Activated gamma-delta T cell (primary cell): Measurements from ENCODE around the gene CRHR2.
"Not testable (repeated sequence)": the region's sequence is repeated elsewhere in the genome, so short reads cannot be mapped to it uniquely, and the experiment has no call there.

ENCODE experiments used
- DNase-seq: peaks from one replicate; lab custom pipeline; 2025; lab: John Stamatoyannopoulos, UW
- total RNA-seq, 2 donors: gene quantifications; one replicate each; lab custom pipeline; 2026; lab: John Stamatoyannopoulos, UW

The CRHR2 gene
- total RNA-seq = 0 to 0.04 reads per million in 2 donors

GRCh38 chr7:30682212-30683083 lies at the start of gene CRHR2:
Gene CRHR2, minus strand, starts transcription at chr7:30682456. Its CDS starts 176 bp downstream, at chr7:30682280.
- peak; percentile 15 for DNase-seq

GRCh38 chr7:30731581-30731980 lies 49.3 kb upstream of the CRHR2 start:
- DNase-seq = no peak

GRCh38 chr7:30730996-30731395 lies 48.7 kb upstream of the CRHR2 start:
- no peak for DNase-seq

GRCh38 chr7:30730097-30730496 lies 47.8 kb upstream of the CRHR2 start:
- no peak for DNase-seq

- no peak for DNase-seq
These were observed 47.4 kb upstream of the CRHR2 start for GRCh38 chr7:30729642-30730041.

GRCh38 chr7:30728591-30729100 lies 46.4 kb upstream of the CRHR2 start:
- DNase-seq = no peak

GRCh38 chr7:30727061-30727945 lies 45.0 kb upstream of the CRHR2 start:
- no peak for DNase-seq

GRCh38 chr7:30726296-30727006 lies 44.2 kb upstream of the CRHR2 start:
- DNase-seq = no peak

- no peak for DNase-seq
These were observed 41.5 kb upstream of the CRHR2 start for GRCh38 chr7:30723776-30724175.

GRCh38 chr7:30722671-30723070 lies 40.4 kb upstream of the CRHR2 start:
- DNase-seq = no peak

GRCh38 chr7:30722187-30722586 lies 39.9 kb upstream of the CRHR2 start:
- no peak for DNase-seq

GRCh38 chr7:30721211-30721610 lies 39.0 kb upstream of the CRHR2 start:
- no peak for DNase-seq

- not testable (repeated sequence) for DNase-seq
These were observed 37.2 kb upstream of the CRHR2 start for GRCh38 chr7:30719434-30719833.

GRCh38 chr7:30717181-30717580 lies 34.9 kb upstream of the CRHR2 start:
- DNase-seq = no peak

GRCh38 chr7:30714129-30714528 lies 31.9 kb upstream of the CRHR2 start:
- DNase-seq = no peak

GRCh38 chr7:30713392-30713791 lies 31.1 kb upstream of the CRHR2 start:
- DNase-seq = no peak

- no peak for DNase-seq
These were observed 28.4 kb upstream of the CRHR2 start for GRCh38 chr7:30710669-30711068.

- DNase-seq = no peak
These were observed 27.3 kb upstream of the CRHR2 start for GRCh38 chr7:30709549-30709948.

GRCh38 chr7:30708983-30709382 lies 26.7 kb upstream of the CRHR2 start:
- DNase-seq = no peak

- no peak for DNase-seq
These were observed 26.2 kb upstream of the CRHR2 start for GRCh38 chr7:30708412-30708811.

GRCh38 chr7:30707391-30708357 lies 25.4 kb upstream of the CRHR2 start:
- DNase-seq = no peak
